IPS DF 6.9 (cell line): ENCODE measurements around the gene DMAC2.
"Not testable (repeated sequence)": the region's sequence is repeated elsewhere in the genome, so short reads cannot be mapped to it uniquely, and the experiment has no call there.

Experiments used
- DNase-seq: peaks from one replicate; pipeline ENCODE4 v3.0.0-alpha.2; 2013; ENCODE audit warnings: low read depth, low spot score
- H3K27ac ChIP-seq: one replicate; pipeline ENCODE4 v1.5.1; 2013; ENCODE audit warnings: low read length, control low read depth
- H3K27me3 ChIP-seq: 2 replicates; pipeline ENCODE4 v1.6.1; 2013; ENCODE audit warnings: mild to moderate bottlenecking, low read length; ENCODE audit not compliant: control insufficient read depth, insufficient read depth
- H3K36me3 ChIP-seq: 2 replicates; pipeline ENCODE4 v1.6.1; 2013; ENCODE audit warnings: low read length; ENCODE audit not compliant: control insufficient read depth, insufficient read depth
- H3K4me1 ChIP-seq: 2 replicates; pipeline ENCODE4 v1.6.1; 2013; ENCODE audit warnings: low read length; ENCODE audit not compliant: control insufficient read depth, insufficient read depth
- H3K4me3 ChIP-seq: 2 replicates; pipeline ENCODE4 v1.5.1; 2013; ENCODE audit warnings: mild to moderate bottlenecking, low read length
- H3K9me3 ChIP-seq: 2 replicates; pipeline ENCODE4 v1.6.1; 2013; ENCODE audit warnings: low read length, inconsistent platforms; ENCODE audit not compliant: control insufficient read depth, insufficient read depth
- WGBS: extraction: QIAGEN DNeasy Blood & Tissue Kit; methylation state at CpG from one replicate; pipeline ENCODE4 v1.1.7; 2013; ENCODE audit warnings: mixed read lengths, missing lambda C conversion rate; ENCODE audit not compliant: insufficient read length, insufficient coverage; 5-methylcytosine and 5-hydroxymethylcytosine counted together

Gene DMAC2

GRCh38 chr19:41439441-41440222, at the start of gene DMAC2:
Gene DMAC2 (minus strand): TSS chr19:41439912. CDS start chr19:41439899, 13 bp downstream.
- no peaks in the 10 kb centered on the region for H3K27me3 ChIP-seq
- H3K9me3 ChIP-seq, result no peaks in the 10 kb centered on the region
- DNase-seq, result peak; percentile 98
- H3K27ac ChIP-seq, result no peak within 1 kb of the TSS
- WGBS, result 100% methylated on average over 2 of the region's 40 CpGs
- peak within 1 kb of the TSS; percentile 94 for H3K4me3 ChIP-seq
- no peaks in the 10 kb centered on the region for H3K4me1 ChIP-seq
- H3K36me3 ChIP-seq, result 0 out of 2 replicates have a peak, but pooled peaks cover 2% of the 10 kb centered on the region

- not testable (repeated sequence) for DNase-seq, H3K27me3 ChIP-seq, H3K4me3 ChIP-seq, H3K36me3 ChIP-seq, H3K9me3 ChIP-seq, H3K4me1 ChIP-seq, H3K27ac ChIP-seq
- no CpG with 5 or more reads among the region's 4 CpGs for WGBS
Observed at GRCh38 chr19:41486953-41487352, 47.2 kb upstream of the DMAC2 start.

DNA sequence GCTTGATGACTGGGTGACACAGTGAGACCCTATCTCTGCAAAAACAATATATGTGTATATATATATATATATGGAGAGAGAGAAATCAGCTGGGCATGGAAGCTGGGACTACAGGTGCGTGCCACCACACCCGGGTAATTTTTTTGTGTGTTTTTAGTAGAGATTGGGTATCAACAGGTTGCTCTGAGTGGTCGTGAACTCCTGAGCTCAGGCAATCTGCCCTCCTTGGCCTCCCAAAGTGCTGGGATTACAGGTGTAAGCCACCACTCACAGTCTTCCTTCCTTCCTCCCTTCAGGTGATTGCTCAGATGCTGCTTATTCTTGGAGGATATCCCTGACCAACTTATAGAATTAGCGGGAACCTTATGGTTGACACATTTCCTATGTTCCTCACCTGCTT, 45.1 kb upstream of the DMAC2 start:
- Histone ChIP-seq H3K9me3 (peaks cover 8% of the 10 kb centered on the region), H3K27me3 (no peaks in the 10 kb centered on the region), H3K4me3 (no peak overlapping the region), H3K36me3 (no peaks in the 10 kb centered on the region), H3K27ac (no peak overlapping the region), H3K4me1 (no peaks in the 10 kb centered on the region)
- WGBS, result no CpG with 5 or more reads among the region's 4 CpGs
- no peak for DNase-seq

- Histone ChIP-seq H3K9me3 (peaks cover 4% of the 10 kb centered on the region), H3K27ac (no peak overlapping the region), H3K27me3 (no peaks in the 10 kb centered on the region), H3K4me3 (no peak overlapping the region), H3K4me1 (no peaks in the 10 kb centered on the region), H3K36me3 (no peaks in the 10 kb centered on the region)
- DNase-seq, result no peak
- WGBS, result no CpG with 5 or more reads among the region's 12 CpGs
Observed at GRCh38 chr19:41480336-41480735, 40.6 kb upstream of the DMAC2 start.

- peaks cover 4% of the 10 kb centered on the region for H3K9me3 ChIP-seq
- DNase-seq, result no peak
- no CpG with 5 or more reads among the region's 8 CpGs for WGBS
- H3K4me1 ChIP-seq, result no peaks in the 10 kb centered on the region
- no peak overlapping the region for H3K27ac ChIP-seq
- H3K27me3 ChIP-seq, result no peaks in the 10 kb centered on the region
- H3K36me3 ChIP-seq, result no peaks in the 10 kb centered on the region
- H3K4me3 ChIP-seq, result no peak overlapping the region
Observed at GRCh38 chr19:41479757-41480191, 40.1 kb upstream of the DMAC2 start.

DNA sequence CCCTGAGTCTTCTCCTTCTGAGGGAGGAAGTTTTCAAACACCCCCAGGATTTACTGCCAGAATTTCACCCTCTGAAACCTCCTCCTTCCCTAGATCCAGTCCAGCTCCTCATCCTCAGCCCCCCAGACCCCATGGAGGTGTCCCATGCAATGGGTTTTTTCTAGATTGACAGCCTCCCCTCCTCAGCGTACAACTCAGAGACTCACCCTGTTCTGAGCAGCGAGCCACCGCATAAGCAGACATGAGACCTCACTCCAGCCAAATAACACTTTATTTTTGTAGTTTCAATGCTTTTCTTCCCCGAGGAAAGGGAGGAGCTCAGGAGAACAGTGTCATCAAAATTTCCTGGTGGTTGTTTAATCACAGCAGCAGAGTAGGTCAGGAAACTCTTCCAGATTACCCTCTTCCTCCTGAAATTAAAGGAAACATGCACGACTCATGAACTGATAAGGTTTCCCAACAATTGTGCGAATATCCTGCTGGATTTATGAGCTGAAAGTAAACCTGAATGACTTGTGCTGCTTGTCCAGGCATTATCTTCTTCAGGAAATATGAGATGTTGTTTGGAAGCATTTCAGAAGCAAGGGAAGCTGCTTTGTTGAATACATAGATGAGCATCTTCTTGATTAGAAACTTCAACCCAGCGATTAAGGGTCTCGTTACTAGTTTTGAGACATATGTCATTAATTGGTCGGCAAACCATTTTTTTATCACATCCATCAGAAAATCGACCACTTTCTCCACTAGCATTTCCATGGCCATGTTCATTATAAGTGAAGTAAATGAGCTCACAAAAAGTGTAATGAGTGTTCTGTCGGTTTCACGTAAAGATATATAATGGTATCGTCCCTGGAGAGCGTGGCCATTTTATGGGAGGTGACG, 39.4 kb upstream of the DMAC2 start:
- Histone ChIP-seq H3K36me3 (no peaks in the 10 kb centered on the region), H3K27ac (no peak overlapping the region), H3K27me3 (no peaks in the 10 kb centered on the region), H3K9me3 (peaks cover 4% of the 10 kb centered on the region), H3K4me3 (no peak overlapping the region), H3K4me1 (no peaks in the 10 kb centered on the region)
- no peak for DNase-seq
- no CpG with 5 or more reads among the region's 15 CpGs for WGBS

DNA sequence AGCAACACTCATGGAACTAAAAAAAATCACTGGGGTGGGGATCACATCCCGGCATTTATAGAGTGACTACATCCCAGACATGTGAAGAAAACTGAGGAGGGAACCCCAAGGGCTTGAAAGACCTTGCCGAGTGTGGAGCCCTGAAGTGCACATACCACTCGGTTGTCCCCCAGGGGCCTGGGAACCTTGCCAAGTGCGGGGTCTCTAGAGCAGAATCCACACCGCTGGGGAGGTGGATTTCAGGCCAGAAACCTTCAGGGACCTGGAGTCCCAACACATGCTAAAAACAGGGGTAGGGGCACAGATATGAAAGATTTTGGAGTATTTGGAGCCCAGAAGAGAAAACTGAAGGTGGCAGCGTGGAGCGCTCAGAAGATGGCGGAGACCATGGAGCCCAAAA, 38.5 kb upstream of the DMAC2 start:
- H3K9me3 ChIP-seq, result peaks cover 4% of the 10 kb centered on the region
- DNase-seq, result no peak
- no peaks in the 10 kb centered on the region for H3K4me1 ChIP-seq
- no peaks in the 10 kb centered on the region for H3K36me3 ChIP-seq
- no peak overlapping the region for H3K4me3 ChIP-seq
- no peaks in the 10 kb centered on the region for H3K27me3 ChIP-seq
- WGBS, result no CpG with 5 or more reads among the region's 8 CpGs
- no peak overlapping the region for H3K27ac ChIP-seq

DNA sequence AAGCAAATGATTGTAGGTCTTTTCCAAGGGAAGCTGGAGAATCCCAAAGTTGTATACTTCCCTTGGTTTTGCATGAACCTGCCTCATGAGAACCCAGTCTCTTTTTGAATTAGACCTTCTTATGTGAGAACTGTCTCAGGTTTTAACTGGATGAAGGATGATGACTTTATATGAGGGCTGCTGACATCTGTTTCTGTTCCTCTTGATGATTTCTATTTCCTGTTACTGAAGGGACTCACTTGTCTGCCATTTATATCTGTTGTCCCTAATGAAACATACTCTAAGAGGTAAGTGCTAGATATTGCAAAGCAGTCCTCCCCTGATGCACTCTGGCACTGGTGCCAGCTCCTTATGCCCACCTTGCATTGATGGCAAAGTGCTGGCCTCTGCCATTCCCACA, 36.9 kb upstream of the DMAC2 start:
- Histone ChIP-seq H3K36me3 (no peaks in the 10 kb centered on the region), H3K4me3 (no peak overlapping the region), H3K27ac (no peak overlapping the region), H3K4me1 (no peaks in the 10 kb centered on the region), H3K9me3 (peaks cover 4% of the 10 kb centered on the region), H3K27me3 (no peaks in the 10 kb centered on the region)
- no peak for DNase-seq

DNA sequence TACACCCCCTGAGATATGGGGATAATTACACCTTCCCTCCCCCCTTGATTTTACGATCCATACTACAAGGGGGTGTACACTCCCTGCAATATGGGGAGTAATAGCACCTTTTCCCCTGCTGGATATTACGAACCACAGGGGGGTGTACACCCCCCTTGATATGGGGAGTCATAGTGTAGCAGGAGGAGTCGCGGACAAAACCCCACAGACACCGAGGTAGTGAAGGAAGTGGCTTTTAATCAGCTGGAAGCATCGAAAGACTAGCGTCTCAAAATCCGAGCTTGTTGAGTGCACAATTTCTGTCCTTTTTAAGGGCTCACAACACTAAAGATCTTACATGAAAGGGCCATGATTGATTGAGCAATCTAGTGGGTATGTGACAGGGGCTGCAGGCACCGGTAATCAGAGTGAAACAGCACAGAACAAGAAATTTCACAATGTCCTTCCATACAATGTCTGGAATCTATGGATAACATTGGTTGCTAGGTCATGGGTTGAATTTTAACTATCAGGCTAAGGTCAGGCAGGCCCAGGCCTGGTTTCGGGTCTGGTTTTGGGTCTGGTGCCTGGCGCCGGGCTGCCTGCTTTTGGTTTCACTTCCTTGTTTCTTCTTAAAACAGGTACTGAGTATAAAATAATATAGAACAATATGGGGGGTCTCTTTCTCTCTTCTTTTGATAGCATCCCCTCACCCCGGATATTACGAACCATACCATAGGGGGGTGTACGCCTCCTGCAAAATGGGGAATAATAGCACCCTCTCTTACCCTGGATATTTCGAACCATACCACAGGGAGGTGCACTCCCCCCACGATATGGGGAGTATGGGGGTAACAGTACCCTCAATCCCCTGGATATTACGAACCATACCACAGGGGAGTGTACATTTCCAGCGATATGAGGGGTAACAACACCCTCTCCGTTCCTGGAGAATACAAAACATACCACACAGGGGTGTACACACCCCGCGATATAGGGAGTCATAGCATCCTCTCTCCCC, 23.8 kb upstream of the DMAC2 start:
- H3K36me3 ChIP-seq, H3K27me3 ChIP-seq, H3K9me3 ChIP-seq, H3K4me3 ChIP-seq, DNase-seq, H3K4me1 ChIP-seq, H3K27ac ChIP-seq: not testable (repeated sequence)
- WGBS, result no CpG with 5 or more reads among the region's 22 CpGs

- Histone ChIP-seq H3K4me3 (no peak overlapping the region), H3K36me3 (no peaks in the 10 kb centered on the region), H3K27ac (no peak overlapping the region), H3K9me3 (peaks cover 1% of the 10 kb centered on the region; the same call in 1 of the 2 replicates), H3K27me3 (no peaks in the 10 kb centered on the region), H3K4me1 (no peaks in the 10 kb centered on the region)
- DNase-seq, result no peak
- no CpG with 5 or more reads among the region's 6 CpGs for WGBS
Observed at GRCh38 chr19:41462497-41462896, 22.8 kb upstream of the DMAC2 start.
